ENCODE measurements around the gene UCP1. TPM values are rescaled to one million over a fixed set of nuclear protein-coding genes. Genes with fewer than 3 reads are reported as not detected.
"Not testable (repeated sequence)": the region's sequence is repeated elsewhere in the genome, so short reads cannot be mapped to it uniquely, and the experiment has no call there.

Gene UCP1
- total RNA-seq, 2 donors from 2014 or later = 1.1 to 4.1 TPM

DNA sequence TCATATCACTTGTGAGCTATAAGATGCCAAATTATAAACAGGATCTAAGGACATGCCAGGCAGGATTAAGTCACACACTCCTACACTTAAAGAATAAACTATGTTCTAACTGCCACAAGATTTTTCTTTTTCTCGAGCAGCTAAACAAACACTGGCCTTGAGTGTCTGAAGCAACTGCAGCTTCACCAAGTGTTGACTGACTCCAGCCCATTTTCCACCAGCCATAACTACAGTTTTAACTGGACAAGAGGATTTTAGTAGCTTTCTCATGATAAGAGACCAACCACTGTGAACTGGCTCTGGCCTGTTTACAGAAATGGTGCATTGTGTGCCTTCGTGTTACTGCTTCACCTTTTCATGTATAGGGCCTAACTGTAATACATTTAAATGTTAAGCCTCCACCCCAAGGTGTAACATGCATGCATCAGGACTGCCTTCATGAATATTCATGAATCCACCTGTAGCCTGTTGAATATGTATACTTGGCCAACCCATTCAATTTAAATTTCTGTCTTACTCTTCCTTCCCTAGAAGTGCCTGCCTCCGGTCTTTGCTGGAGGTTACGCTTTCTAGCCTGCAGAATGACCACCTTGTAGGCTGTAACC, 10.8 kb downstream of the UCP1 start:
- no peak for DNase-seq
- intact Hi-C loops (cut with DNase I) = no loop called here
- ATAC-seq = peak in 1 of 2 donors; percentile 21

DNA sequence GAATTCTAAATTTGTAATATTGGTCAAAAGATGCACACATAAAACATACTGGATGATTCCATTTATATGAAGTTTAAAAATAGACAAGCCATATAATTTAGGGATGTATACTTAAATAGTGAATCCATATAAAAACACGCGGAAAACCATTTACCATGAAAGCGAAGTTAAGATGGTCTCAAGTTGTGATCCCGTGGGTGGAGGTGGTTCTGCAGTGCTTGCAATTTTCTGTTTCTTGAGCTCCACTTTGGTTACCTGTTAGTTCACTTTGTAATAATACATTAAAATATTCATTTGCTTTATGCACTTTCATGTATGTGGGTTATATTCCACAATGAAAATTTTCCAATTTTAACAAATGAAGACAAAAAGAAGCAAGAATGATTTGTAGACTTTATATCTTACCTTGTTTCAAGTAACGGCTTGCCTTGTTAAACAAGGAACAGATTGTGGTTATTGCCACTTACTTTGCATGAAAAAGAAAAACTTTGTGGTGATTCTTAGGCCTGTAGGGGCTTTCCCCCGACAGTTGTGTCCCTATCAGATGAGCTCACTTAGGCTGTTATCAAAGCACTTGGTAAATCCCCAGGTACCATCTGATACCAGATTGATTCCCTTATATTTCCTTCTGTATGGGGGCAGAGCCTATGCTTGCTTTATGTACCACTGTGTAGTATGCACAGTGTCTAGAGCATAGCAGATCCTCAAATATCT, 12.2 kb downstream of the UCP1 start:
- intact Hi-C loops (cut with DNase I) = no loop called here
- DNase-seq (no peak), ATAC-seq (no peak)

- DNase-seq (no peak), ATAC-seq (no peak)
- intact Hi-C loops (cut with DNase I) = no loop called here
Observed at GRCh38 chr4:140533951-140534480, 34.7 kb downstream of the UCP1 start.

DNA sequence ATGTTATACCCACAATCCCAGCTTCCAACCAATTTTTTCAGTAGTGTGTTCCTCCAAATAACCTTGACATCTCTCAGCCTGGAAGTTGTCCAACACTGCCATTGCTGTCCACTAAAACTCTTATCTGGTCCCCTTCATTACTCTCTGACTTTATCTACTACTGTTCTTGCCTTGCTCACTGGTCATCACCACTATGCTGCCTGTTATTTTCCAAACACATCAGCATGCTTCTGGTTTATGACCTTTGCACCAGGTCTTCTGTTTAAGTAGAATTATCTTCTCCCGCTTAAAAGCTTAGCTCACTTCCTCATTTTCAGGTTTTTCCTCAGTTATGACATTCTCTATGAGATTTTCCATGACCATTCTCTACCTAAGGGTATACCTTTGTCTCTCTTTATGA, 39.3 kb downstream of the UCP1 start:
- peak; percentile 76 to 84 for ATAC-seq
- intact Hi-C loops (cut with DNase I) = loop anchor here in 1 of 2 donors (10.0 kb wide), 1 partner anchor 165 kb away; no protein-coding TSS in a partner anchor
- no peak for DNase-seq

GRCh38 chr4:140523857-140524742, 44.7 kb downstream of the UCP1 start, which contains the start of gene ELMOD2:
ELMOD2 (plus strand) TSS chr4:140524168; CDS start chr4:140525429, 1,261 bp downstream.
- intact Hi-C loops (cut with DNase I) = loop anchor here in 1 of 2 donors (10.0 kb wide), 1 partner anchor 159 kb away; no protein-coding TSS in a partner anchor
- ATAC-seq (peak; percentile 100), DNase-seq (peak; percentile 99)

GRCh38 chr4:140523370-140523856, 45.3 kb downstream of the UCP1 start:
- ATAC-seq (peak; percentile 0 to 2), DNase-seq (no peak)
- intact Hi-C loops (cut with DNase I) = loop anchor here in 1 of 2 donors (10.0 kb wide), 1 partner anchor 159 kb away; no protein-coding TSS in a partner anchor

DNA sequence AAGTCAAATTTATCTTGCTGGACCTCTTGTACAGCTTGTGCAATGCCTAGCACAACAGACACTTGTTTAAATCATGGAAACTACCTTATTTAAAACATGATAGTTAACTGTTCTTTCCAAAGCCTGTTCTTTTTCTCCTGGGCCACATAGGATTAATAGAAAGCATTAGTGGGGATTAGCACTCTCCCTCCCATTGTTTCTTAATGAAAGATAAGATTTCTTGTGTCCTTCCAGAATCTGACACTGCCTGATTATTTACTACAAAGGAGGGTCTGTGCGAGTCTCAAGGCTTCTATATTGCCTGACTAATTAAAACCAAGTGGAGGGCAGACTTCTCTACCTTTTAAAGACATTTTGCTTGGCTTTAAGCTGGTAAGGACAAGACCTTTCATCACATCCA, 53.3 kb downstream of the UCP1 start:
- ATAC-seq (no peak), DNase-seq (no peak)
- intact Hi-C loops (cut with DNase I) = no loop called here

- DNase-seq; intact Hi-C loops (cut with DNase I); ATAC-seq: not testable (repeated sequence)
Observed at GRCh38 chr4:140513765-140514164, 55.0 kb downstream of the UCP1 start.

Other genes starting within 250 kb of the UCP1 start
- gene SCOC, start 195.3 kb downstream of the UCP1 start, total RNA-seq = 10 to 100 TPM; 66.0 to 69.2 TPM
- gene CLGN, start 141.3 kb downstream of the UCP1 start, total RNA-seq = 10 to 100 TPM; 55.7 to 58.2 TPM
- not detected for gene MGAT4D, start 70.7 kb downstream of the UCP1 start, total RNA-seq
- gene ELMOD2, start 44.8 kb downstream of the UCP1 start, total RNA-seq = 10 to 100 TPM; 16.3 to 18.6 TPM
- gene TBC1D9, start 187.4 kb upstream of the UCP1 start, total RNA-seq = 10 to 100 TPM; 15.6 to 17.2 TPM

Data from left cardiac atrium (tissue), 4 donors.